ENCODE results near the gene UBE2S. TPM values are rescaled to one million over a fixed set of nuclear protein-coding genes. Genes with fewer than 3 reads are reported as not detected.

UBE2S gene
- total and polyA plus RNA-seq, 2 donors (not counting 1 experiment from before 2014, with no cell fraction given), result 20.6 to 72.7 TPM

GRCh38 chr19:55350620-55351315, 56.8 kb downstream of the UBE2S start:
- Mint-ChIP-seq H3K4me1 (peaks cover 23% of the 10 kb centered on the region), H3K9me3 (ENCODE audit: insufficient read depth) (no peaks in the 10 kb centered on the region), H3K27me3 (peaks cover 37% of the 10 kb centered on the region), H3K27ac (no peak overlapping the region), H3K4me3 (no peak overlapping the region)
- Histone ChIP-seq H3K27me3 (replicated peaks in 1 of 4; ENCODE audit: control extremely low read depth in 1 of 4, control insufficient read depth in 3 of 4, insufficient read depth in 4 of 4, low read length in 3 of 4) (peaks cover 0 to 49% (median 20%) of the 10 kb centered on the region in 4 experiments), H4K20me1 (ENCODE audit: control insufficient read depth, insufficient read depth, low read length, poor library complexity, severe bottlenecking) (no peaks in the 10 kb centered on the region), H2AFZ (ENCODE audit: insufficient read depth, low read depth, low read length, poor library complexity, severe bottlenecking) (no peak overlapping the region), H3K79me2 (ENCODE audit: control insufficient read depth, insufficient read depth, low read length) (no peaks in the 10 kb centered on the region), H3K4me2 (replicated peaks; ENCODE audit: low read depth, low read length, poor library complexity, severe bottlenecking) (no peak overlapping the region), H3K4me1 (ENCODE audit: control insufficient read depth in 2 of 2, insufficient read depth in 2 of 2, low read length in 2 of 2) (peaks cover 23 to 29% of the 10 kb centered on the region in 2 donors), H3K36me3 (replicated peaks in 1 of 2; ENCODE audit: control extremely low read depth in 1 of 2, control insufficient read depth in 1 of 2, extremely low read depth in 1 of 2, insufficient read depth in 2 of 2, low read length in 1 of 2) (no peaks in the 10 kb centered on the region), H3K9ac (ENCODE audit: low read length) (no peak overlapping the region), H3K27ac (ENCODE audit: low read length in 2 of 2) (no peak overlapping the region), H3K4me3 (ENCODE audit: control extremely low read depth in 1 of 5, extremely low read depth in 1 of 5, insufficient read depth in 1 of 5, low read depth in 2 of 5, low read length in 4 of 5) (no peak overlapping the region), H3K9me3 (ENCODE audit: control extremely low read depth in 1 of 3, control insufficient read depth in 2 of 3, insufficient read depth in 1 of 3, low read length in 2 of 3) (peaks cover 0 to 14% (median 0%) of the 10 kb centered on the region in 3 donors)
- DNase-seq (no peak), ATAC-seq (ENCODE audit: low read depth) (no peak)
- WGBS (ENCODE audit: insufficient coverage), result 73% methylated on average over 9 of the region's 11 CpGs
- TF ChIP-seq CTCF (IDR thresholded peaks at IDR 0.05), result no peak
- TF ChIP-seq EZH2 (IDR thresholded peaks at IDR 0.05; ENCODE audit: borderline replicate concordance, insufficient read depth, low read depth, low read length, poor library complexity, severe bottlenecking), result no peak
- intact Hi-C loops (cut with micrococcal nuclease), result no loop called here
- ChIA-PET CTCF (no interaction called here), POLR2A (no interaction called here)

Other genes starting within 250 kb of the UBE2S start
Only the 30 nearest of the 32 such genes appear.
- 0.94 and 1.2 TPM in 2 replicates for gene SYT5, start 227.5 kb downstream of the UBE2S start, total RNA-seq
- 0.27 and 1.5 TPM in 2 replicates for gene SYT5, start 227.5 kb downstream of the UBE2S start, polyA plus RNA-seq
- gene PTPRH, start 198.3 kb downstream of the UBE2S start, total RNA-seq, result not detected in 2 replicates
- gene PTPRH, start 198.3 kb downstream of the UBE2S start, polyA plus RNA-seq, result not detected in 2 replicates
- gene TMEM86B, start 179.0 kb downstream of the UBE2S start, total RNA-seq, result 19.4 and 20.7 TPM in 2 replicates
- 13.6 and 14.5 TPM in 2 replicates for gene TMEM86B, start 179.0 kb downstream of the UBE2S start, polyA plus RNA-seq
- gene PPP6R1, start 148.8 kb downstream of the UBE2S start, total RNA-seq, result 193 and 195 TPM in 2 replicates
- 122 and 125 TPM in 2 replicates for gene PPP6R1, start 148.8 kb downstream of the UBE2S start, polyA plus RNA-seq
- 15.6 and 18.2 TPM in 2 replicates for gene HSPBP1, start 127.7 kb downstream of the UBE2S start, total RNA-seq
- 18.9 and 19.0 TPM in 2 replicates for gene HSPBP1, start 127.7 kb downstream of the UBE2S start, polyA plus RNA-seq
- gene BRSK1, start 123.8 kb downstream of the UBE2S start, total RNA-seq, result 0.94 and 1.7 TPM in 2 replicates
- 1.4 and 4.0 TPM in 2 replicates for gene BRSK1, start 123.8 kb downstream of the UBE2S start, polyA plus RNA-seq
- gene TMEM150B, start 82.4 kb downstream of the UBE2S start, total RNA-seq, result not detected in 2 replicates
- gene TMEM150B, start 82.4 kb downstream of the UBE2S start, polyA plus RNA-seq, result 1.4 TPM in 1 of 2 replicates, not detected in the other
- gene KMT5C, start 67.9 kb downstream of the UBE2S start, total RNA-seq, result 19.6 and 22.2 TPM in 2 replicates
- gene KMT5C, start 67.9 kb downstream of the UBE2S start, polyA plus RNA-seq, result 23.6 and 37.8 TPM in 2 replicates
- not detected in 2 replicates for gene COX6B2, start 53.1 kb downstream of the UBE2S start, total RNA-seq
- 0.07 TPM in 1 of 2 replicates, not detected in the other for gene COX6B2, start 53.1 kb downstream of the UBE2S start, polyA plus RNA-seq
- not detected in 2 replicates for gene GARIN5B, start 44.5 kb downstream of the UBE2S start, total RNA-seq
- gene GARIN5B, start 44.5 kb downstream of the UBE2S start, polyA plus RNA-seq, result not detected in 2 replicates
- gene IL11, start 37.3 kb downstream of the UBE2S start, total RNA-seq, result not detected in 2 replicates
- 0.13 TPM in 1 of 2 replicates, not detected in the other for gene IL11, start 37.3 kb downstream of the UBE2S start, polyA plus RNA-seq
- not detected in 2 replicates for gene TMEM190, start 31.0 kb downstream of the UBE2S start, total RNA-seq
- not detected in 2 replicates for gene TMEM190, start 31.0 kb downstream of the UBE2S start, polyA plus RNA-seq
- gene TMEM238, start 23.5 kb downstream of the UBE2S start, total RNA-seq, result 4.3 and 4.7 TPM in 2 replicates
- gene TMEM238, start 23.5 kb downstream of the UBE2S start, polyA plus RNA-seq, result 0.76 and 2.7 TPM in 2 replicates
- gene RPL28, start 21.9 kb downstream of the UBE2S start, total RNA-seq, result 2,397 and 2,578 TPM in 2 replicates
- gene RPL28, start 21.9 kb downstream of the UBE2S start, polyA plus RNA-seq, result 4,661 and 8,441 TPM in 2 replicates
- not detected in 2 replicates for gene SHISA7, start 35.5 kb upstream of the UBE2S start, total RNA-seq
- 0.06 TPM in 1 of 2 replicates, not detected in the other for gene SHISA7, start 35.5 kb upstream of the UBE2S start, polyA plus RNA-seq
- gene ISOC2, start 53.9 kb upstream of the UBE2S start, total RNA-seq, result 10.0 and 11.1 TPM in 2 replicates
- 13.5 and 27.6 TPM in 2 replicates for gene ISOC2, start 53.9 kb upstream of the UBE2S start, polyA plus RNA-seq
- gene C19orf85, start 57.0 kb upstream of the UBE2S start, total RNA-seq, result not detected in 2 replicates
- not detected in 2 replicates for gene C19orf85, start 57.0 kb upstream of the UBE2S start, polyA plus RNA-seq
- gene ZNF628, start 68.8 kb upstream of the UBE2S start, total RNA-seq, result 13.3 and 15.5 TPM in 2 replicates
- 18.3 and 28.6 TPM in 2 replicates for gene ZNF628, start 68.8 kb upstream of the UBE2S start, polyA plus RNA-seq
- gene NAT14, start 77.4 kb upstream of the UBE2S start, total RNA-seq, result 10.7 and 12.6 TPM in 2 replicates
- gene NAT14, start 77.4 kb upstream of the UBE2S start, polyA plus RNA-seq, result 15.1 and 23.2 TPM in 2 replicates
- 0.44 and 0.58 TPM in 2 replicates for gene SSC5D, start 80.6 kb upstream of the UBE2S start, total RNA-seq
- gene SSC5D, start 80.6 kb upstream of the UBE2S start, polyA plus RNA-seq, result 0.22 and 0.46 TPM in 2 replicates
- gene SBK2, start 129.3 kb upstream of the UBE2S start, total RNA-seq, result not detected in 2 replicates
- gene SBK2, start 129.3 kb upstream of the UBE2S start, polyA plus RNA-seq, result not detected in 2 replicates
- not detected in 2 replicates for gene SBK3, start 137.8 kb upstream of the UBE2S start, total RNA-seq
- gene SBK3, start 137.8 kb upstream of the UBE2S start, polyA plus RNA-seq, result not detected in 2 replicates
- gene ZNF579, start 173.1 kb upstream of the UBE2S start, total RNA-seq, result 10.3 and 10.8 TPM in 2 replicates
- gene ZNF579, start 173.1 kb upstream of the UBE2S start, polyA plus RNA-seq, result 3.7 and 6.7 TPM in 2 replicates
- gene FIZ1, start 191.7 kb upstream of the UBE2S start, total RNA-seq, result 21.4 and 26.4 TPM in 2 replicates
- gene FIZ1, start 191.7 kb upstream of the UBE2S start, polyA plus RNA-seq, result 7.4 and 8.0 TPM in 2 replicates
- 21.2 and 23.8 TPM in 2 replicates for gene ZNF524, start 192.5 kb upstream of the UBE2S start, total RNA-seq
- 18.0 and 27.4 TPM in 2 replicates for gene ZNF524, start 192.5 kb upstream of the UBE2S start, polyA plus RNA-seq
- 22.7 TPM in 2 replicates for gene ZNF865, start 197.9 kb upstream of the UBE2S start, total RNA-seq
- gene ZNF865, start 197.9 kb upstream of the UBE2S start, polyA plus RNA-seq, result 9.9 and 11.3 TPM in 2 replicates
- 9.7 and 11.5 TPM in 2 replicates for gene ZNF784, start 216.8 kb upstream of the UBE2S start, total RNA-seq
- 9.2 and 13.3 TPM in 2 replicates for gene ZNF784, start 216.8 kb upstream of the UBE2S start, polyA plus RNA-seq
- 101 and 126 TPM in 2 replicates for gene ZNF580, start 233.2 kb upstream of the UBE2S start, total RNA-seq
- 69.8 and 105 TPM in 2 replicates for gene ZNF580, start 233.2 kb upstream of the UBE2S start, polyA plus RNA-seq
- 47.3 and 51.3 TPM in 2 replicates for gene ZNF581, start 235.9 kb upstream of the UBE2S start, total RNA-seq
- 38.6 and 48.2 TPM in 2 replicates for gene ZNF581, start 235.9 kb upstream of the UBE2S start, polyA plus RNA-seq
- gene CCDC106, start 240.4 kb upstream of the UBE2S start, total RNA-seq, result 25.2 and 28.3 TPM in 2 replicates
- 52.1 and 54.5 TPM in 2 replicates for gene CCDC106, start 240.4 kb upstream of the UBE2S start, polyA plus RNA-seq